ENCODE measurements around the gene GATAD2A. TPM values are rescaled to one million over a fixed set of nuclear protein-coding genes. Genes with fewer than 3 reads are reported as not detected.

GATAD2A gene
- total and polyA plus RNA-seq, 2 of the 13 experiments (the other 11 are each of a cell fraction or from before 2014, with no cell fraction given), result 16.8 to 28.6 TPM

DNA sequence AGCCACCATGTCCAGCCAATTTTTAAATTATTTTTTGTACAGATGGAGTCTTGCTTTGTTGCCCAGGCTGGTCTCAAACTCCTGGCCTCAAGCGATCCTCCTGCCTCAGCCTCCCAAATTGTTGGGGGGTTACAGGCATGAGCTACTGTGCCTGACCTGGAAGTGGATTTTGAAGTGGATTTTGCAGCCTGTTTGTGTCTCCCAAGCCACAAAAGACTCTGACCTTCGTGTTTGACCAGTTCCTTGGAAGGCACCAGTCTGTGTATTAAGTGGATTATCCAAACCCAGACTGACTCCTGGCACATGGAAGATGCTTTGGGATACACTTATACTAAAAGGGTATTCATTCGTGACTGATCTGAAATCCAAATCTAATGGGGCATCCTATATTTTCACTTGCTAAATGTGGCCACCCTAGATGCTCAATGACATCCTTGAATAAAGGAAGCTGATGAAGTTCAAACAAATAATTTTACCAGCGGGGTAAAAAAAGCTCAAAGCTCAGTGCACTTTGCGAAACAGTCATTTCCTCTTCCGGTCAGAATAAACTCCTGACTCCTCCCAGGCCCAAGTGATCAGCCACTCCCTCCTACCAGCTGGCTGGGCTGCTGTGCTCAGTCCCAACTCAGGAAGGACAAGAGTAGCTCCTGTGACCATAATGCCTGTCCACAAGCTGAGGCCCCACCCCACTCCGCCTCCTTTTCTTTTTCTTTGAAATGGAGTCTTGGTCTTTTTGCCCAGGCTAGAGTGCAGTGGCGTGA, 32.6 kb upstream of the GATAD2A start (continued):
- TF ChIP-seq, protein P1, sequence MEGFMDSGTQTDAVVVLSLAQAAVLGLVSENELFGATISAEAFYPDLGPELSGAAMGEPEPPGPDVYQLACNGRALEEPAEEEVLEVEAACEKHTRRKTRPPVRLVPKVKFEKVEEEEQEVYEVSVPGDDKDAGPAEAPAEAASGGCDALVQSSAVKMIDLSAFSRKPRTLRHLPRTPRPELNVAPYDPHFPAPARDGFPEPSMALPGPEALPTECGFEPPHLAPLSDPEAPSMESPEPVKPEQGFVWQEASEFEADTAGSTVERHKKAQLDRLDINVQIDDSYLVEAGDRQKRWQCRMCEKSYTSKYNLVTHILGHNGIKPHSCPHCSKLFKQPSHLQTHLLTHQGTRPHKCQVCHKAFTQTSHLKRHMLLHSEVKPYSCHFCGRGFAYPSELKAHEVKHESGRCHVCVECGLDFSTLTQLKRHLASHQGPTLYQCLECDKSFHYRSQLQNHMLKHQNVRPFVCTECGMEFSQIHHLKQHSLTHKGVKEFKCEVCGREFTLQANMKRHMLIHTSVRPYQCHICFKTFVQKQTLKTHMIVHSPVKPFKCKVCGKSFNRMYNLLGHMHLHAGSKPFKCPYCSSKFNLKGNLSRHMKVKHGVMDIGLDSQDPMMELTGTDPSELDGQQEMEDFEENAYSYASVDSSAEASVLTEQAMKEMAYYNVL (CRISPR knock-in tag; IDR thresholded peaks at IDR 0.05; ENCODE audit: borderline replicate concordance), result peak; percentile 33; the same call in 1 of the 2 replicates
- TF ChIP-seq, protein P2, sequence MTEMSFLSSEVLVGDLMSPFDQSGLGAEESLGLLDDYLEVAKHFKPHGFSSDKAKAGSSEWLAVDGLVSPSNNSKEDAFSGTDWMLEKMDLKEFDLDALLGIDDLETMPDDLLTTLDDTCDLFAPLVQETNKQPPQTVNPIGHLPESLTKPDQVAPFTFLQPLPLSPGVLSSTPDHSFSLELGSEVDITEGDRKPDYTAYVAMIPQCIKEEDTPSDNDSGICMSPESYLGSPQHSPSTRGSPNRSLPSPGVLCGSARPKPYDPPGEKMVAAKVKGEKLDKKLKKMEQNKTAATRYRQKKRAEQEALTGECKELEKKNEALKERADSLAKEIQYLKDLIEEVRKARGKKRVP (CRISPR knock-in tag; IDR thresholded peaks at IDR 0.05), result peak in 1 of 2 experiments; percentile 67; a peak in 1 of 4 replicates
- TF ChIP-seq, protein P3, sequence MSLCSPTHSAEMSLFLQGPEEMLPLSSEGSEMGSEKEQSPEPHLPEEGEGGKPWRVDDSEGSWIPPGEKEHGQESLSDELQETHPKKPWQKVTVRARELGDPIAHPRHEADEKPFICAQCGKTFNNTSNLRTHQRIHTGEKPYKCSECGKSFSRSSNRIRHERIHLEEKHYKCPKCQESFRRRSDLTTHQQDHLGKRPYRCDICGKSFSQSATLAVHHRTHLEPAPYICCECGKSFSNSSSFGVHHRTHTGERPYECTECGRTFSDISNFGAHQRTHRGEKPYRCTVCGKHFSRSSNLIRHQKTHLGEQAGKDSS (CRISPR knock-in tag; IDR thresholded peaks at IDR 0.05; ENCODE audit: borderline replicate concordance, low read depth), result 0 out of 2 replicates have a peak, but pooled peaks have one; percentile 21
- TF ChIP-seq ZNF430 (CRISPR knock-in tag; IDR thresholded peaks at IDR 0.05), result no peak; the same call in 1 of the 2 replicates
- TF ChIP-seq HNF4G (IDR thresholded peaks at IDR 0.05; ENCODE audit: borderline replicate concordance, low read depth, low read length), result peak; percentile 42; the same call in 1 of the 2 replicates
- TF ChIP-seq HNF4G (CRISPR knock-in tag; IDR thresholded peaks at IDR 0.05; ENCODE audit: borderline replicate concordance, low read depth), result no peak
- TF ChIP-seq, protein P4, sequence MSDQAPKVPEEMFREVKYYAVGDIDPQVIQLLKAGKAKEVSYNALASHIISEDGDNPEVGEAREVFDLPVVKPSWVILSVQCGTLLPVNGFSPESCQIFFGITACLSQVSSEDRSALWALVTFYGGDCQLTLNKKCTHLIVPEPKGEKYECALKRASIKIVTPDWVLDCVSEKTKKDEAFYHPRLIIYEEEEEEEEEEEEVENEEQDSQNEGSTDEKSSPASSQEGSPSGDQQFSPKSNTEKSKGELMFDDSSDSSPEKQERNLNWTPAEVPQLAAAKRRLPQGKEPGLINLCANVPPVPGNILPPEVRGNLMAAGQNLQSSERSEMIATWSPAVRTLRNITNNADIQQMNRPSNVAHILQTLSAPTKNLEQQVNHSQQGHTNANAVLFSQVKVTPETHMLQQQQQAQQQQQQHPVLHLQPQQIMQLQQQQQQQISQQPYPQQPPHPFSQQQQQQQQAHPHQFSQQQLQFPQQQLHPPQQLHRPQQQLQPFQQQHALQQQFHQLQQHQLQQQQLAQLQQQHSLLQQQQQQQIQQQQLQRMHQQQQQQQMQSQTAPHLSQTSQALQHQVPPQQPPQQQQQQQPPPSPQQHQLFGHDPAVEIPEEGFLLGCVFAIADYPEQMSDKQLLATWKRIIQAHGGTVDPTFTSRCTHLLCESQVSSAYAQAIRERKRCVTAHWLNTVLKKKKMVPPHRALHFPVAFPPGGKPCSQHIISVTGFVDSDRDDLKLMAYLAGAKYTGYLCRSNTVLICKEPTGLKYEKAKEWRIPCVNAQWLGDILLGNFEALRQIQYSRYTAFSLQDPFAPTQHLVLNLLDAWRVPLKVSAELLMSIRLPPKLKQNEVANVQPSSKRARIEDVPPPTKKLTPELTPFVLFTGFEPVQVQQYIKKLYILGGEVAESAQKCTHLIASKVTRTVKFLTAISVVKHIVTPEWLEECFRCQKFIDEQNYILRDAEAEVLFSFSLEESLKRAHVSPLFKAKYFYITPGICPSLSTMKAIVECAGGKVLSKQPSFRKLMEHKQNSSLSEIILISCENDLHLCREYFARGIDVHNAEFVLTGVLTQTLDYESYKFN (CRISPR knock-in tag; conservative IDR thresholded peaks at IDR 0.05), result peak; percentile 84
- peak; percentile 68 for TF ChIP-seq THAP11 (CRISPR knock-in tag; IDR thresholded peaks at IDR 0.05)
- TF ChIP-seq ZFP90 (CRISPR knock-in tag; IDR thresholded peaks at IDR 0.05; ENCODE audit: borderline replicate concordance), result 0 out of 2 replicates have a peak, but pooled peaks have one; percentile 47
- peak; percentile 79 for TF ChIP-seq POLR2AphosphoS5 (IDR thresholded peaks at IDR 0.05; ENCODE audit: low read depth, low read length)
- TF ChIP-seq MTF2 (CRISPR knock-in tag; IDR thresholded peaks at IDR 0.05; ENCODE audit: borderline replicate concordance), result no peak
- TF ChIP-seq ZNF33B (CRISPR knock-in tag; IDR thresholded peaks at IDR 0.05), result no peak
- TF ChIP-seq HNF4A (CRISPR knock-in tag; IDR thresholded peaks at IDR 0.05), result peak; percentile 76
- no peak; the same call in 1 of the 2 replicates for TF ChIP-seq CC2D1A (CRISPR knock-in tag; IDR thresholded peaks at IDR 0.05)
- TF ChIP-seq, protein P5, sequence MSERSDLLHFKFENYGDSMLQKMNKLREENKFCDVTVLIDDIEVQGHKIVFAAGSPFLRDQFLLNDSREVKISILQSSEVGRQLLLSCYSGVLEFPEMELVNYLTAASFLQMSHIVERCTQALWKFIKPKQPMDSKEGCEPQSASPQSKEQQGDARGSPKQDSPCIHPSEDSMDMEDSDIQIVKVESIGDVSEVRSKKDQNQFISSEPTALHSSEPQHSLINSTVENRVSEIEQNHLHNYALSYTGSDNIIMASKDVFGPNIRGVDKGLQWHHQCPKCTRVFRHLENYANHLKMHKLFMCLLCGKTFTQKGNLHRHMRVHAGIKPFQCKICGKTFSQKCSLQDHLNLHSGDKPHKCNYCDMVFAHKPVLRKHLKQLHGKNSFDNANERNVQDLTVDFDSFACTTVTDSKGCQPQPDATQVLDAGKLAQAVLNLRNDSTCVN (CRISPR knock-in tag; IDR thresholded peaks at IDR 0.05; ENCODE audit: borderline replicate concordance), result no peak
- TF ChIP-seq, protein P6, sequence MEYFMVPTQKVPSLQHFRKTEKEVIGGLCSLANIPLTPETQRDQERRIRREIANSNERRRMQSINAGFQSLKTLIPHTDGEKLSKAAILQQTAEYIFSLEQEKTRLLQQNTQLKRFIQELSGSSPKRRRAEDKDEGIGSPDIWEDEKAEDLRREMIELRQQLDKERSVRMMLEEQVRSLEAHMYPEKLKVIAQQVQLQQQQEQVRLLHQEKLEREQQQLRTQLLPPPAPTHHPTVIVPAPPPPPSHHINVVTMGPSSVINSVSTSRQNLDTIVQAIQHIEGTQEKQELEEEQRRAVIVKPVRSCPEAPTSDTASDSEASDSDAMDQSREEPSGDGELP (IDR thresholded peaks at IDR 0.05; ENCODE audit: borderline replicate concordance, low read depth), result peak; percentile 97
- TF ChIP-seq ZNF44 (CRISPR knock-in tag; IDR thresholded peaks at IDR 0.05), result no peak
- TF ChIP-seq KAT8 (CRISPR knock-in tag; IDR thresholded peaks at IDR 0.05), result peak; percentile 86
- peak; percentile 39 to 74; a peak in 2 of 4 replicates for TF ChIP-seq POLR2A (IDR thresholded peaks at IDR 0.05; ENCODE audit: insufficient read depth in 1 of 2, low read depth in 2 of 2, low read length in 2 of 2)
